Adipocyte (in vitro differentiated cells): Measurements from ENCODE around the gene CYTL1.

Experiments used
- DNase-seq: peaks from one replicate; pipeline ENCODE4 v3.0.0-alpha.2; 2015; ENCODE audit warnings: low read depth
- H3K27me3 ChIP-seq: replicated peaks from 2 replicates; pipeline ENCODE4 v1.7.0; 2013; ENCODE audit warnings: mild to moderate bottlenecking, low read length, moderate library complexity; ENCODE audit not compliant: control insufficient read depth, insufficient read depth
- H3K36me3 ChIP-seq: 2 replicates; pipeline ENCODE4 v1.7.0; 2013; ENCODE audit warnings: low read length, mild to moderate bottlenecking, moderate library complexity; ENCODE audit not compliant: control insufficient read depth, insufficient read depth, severe bottlenecking
- H3K4me1 ChIP-seq: 2 replicates; pipeline ENCODE4 v1.7.0; 2013; ENCODE audit warnings: mild to moderate bottlenecking, low read length, moderate library complexity; ENCODE audit not compliant: control insufficient read depth, insufficient read depth
- H3K4me3 ChIP-seq: 2 replicates; pipeline ENCODE4 v1.7.0; 2013; ENCODE audit warnings: mild to moderate bottlenecking, low read length, moderate library complexity
- H3K9ac ChIP-seq: 2 replicates; pipeline ENCODE4 v1.7.0; 2013; ENCODE audit warnings: mild to moderate bottlenecking, low read length, moderate library complexity
- H3K9me3 ChIP-seq: 2 replicates; pipeline ENCODE4 v1.7.0; 2013; ENCODE audit warnings: mild to moderate bottlenecking, low read length, moderate library complexity; ENCODE audit not compliant: control insufficient read depth

CYTL1 gene

DNA sequence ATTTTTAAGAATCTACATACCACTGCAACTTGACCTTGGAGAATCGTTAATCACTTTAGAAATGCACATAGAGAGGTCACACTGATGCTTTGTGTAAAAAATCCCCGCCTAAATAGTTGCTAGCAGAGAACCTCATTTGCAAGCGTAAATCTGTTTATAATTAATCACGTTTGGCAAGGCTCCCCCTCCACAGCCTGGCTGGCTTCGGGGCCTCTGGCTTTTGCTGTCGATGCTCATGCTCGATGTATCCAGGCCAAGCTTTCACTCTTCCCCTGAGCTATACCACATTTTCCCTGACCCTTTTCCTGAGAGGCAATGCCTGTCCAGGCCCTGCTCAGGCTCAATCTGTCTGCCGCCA, 23.4 kb downstream of the CYTL1 start:
- H3K9ac ChIP-seq, result no peak overlapping the region
- H3K27me3 ChIP-seq, result no peaks in the 10 kb centered on the region
- H3K36me3 ChIP-seq, result no peaks in the 10 kb centered on the region
- H3K4me1 ChIP-seq, result peaks cover 18% of the 10 kb centered on the region
- DNase-seq, result no peak
- H3K4me3 ChIP-seq, result no peak overlapping the region
- H3K9me3 ChIP-seq, result no peaks in the 10 kb centered on the region

DNA sequence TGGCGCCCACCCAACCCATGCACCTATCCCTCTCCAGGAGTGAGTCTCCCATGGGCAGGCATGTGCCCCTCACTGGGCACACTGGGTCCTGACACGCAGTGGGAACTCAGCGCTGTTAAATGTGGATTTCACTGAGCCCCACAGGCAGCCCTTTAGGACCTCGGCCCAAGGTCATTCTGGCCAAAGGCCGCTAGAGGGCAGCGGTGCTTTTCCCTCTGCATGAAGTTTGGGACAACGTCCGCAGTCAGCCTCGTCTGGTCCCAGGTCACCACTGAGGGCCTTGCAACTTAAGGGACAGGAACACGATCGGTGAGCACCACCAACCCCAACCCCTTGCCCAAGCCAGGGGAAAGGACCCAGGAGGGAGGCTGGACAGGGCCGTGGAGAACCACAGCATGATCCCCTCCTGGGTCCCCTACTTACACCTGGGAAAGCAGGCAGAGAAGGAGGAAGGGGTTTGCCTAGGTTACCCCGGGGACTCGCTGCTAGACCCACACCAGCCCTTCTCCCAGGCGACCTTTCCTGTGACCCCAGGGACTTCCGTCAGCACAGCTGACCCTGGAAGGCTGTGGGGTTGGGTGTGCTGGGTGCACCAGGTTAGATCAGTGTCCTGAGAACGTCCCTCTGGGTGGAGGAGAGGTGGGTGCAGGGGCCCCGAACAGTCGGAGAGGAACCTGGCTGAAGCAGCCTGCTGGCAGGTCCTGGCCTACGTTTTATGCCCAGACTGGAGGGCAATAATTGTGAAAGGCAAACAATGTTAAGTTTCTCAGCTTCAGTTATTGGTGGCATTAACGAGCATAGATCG, 24.0 kb downstream of the CYTL1 start:
- Histone ChIP-seq H3K4me3 (no peak overlapping the region), H3K9me3 (no peaks in the 10 kb centered on the region), H3K27me3 (no peaks in the 10 kb centered on the region), H3K4me1 (peaks cover 24% of the 10 kb centered on the region), H3K9ac (peak overlapping the region; percentile 2), H3K36me3 (no peaks in the 10 kb centered on the region)
- DNase-seq, result peak; percentile 90

DNA sequence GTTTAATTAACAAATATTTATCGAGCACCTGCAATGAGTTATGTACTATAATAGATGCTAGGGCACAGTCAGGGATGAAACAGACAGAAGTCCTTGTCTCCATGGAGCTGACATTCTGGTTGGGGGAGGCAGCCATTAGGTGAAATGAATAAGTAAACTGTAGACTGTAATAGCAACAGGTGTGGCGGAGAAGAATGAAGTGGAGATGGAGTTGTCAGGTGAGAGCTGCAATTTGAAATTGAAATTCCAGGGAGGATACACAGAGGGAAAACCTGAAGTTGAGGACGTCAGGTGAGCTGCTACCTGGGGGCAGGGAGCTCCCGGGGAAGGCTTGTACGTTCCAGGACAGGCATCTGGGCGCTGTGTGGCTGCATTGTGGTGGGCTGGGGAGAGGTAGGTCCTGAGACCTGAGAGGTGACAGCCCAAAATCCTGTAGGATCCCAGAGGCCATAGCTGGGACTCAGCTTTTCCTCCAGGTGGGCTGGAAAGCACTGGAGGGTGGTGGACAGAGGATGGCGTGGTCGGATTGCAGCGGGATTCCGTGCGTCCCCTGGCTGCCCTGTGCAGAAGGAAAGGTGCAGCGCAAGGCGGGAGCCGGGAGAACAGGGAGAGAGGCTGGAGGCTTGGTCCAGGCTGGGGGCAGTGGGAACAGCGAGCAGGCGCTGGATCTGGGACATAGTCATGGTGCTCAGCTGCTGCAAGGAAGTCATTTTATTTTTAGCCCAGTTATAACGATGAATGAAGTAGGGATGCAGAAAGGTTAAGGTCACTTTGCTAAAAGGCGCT, 24.8 kb downstream of the CYTL1 start:
- no peaks in the 10 kb centered on the region for H3K9me3 ChIP-seq
- H3K4me1 ChIP-seq, result peaks cover 32% of the 10 kb centered on the region
- no peak for DNase-seq
- H3K36me3 ChIP-seq, result no peaks in the 10 kb centered on the region
- H3K9ac ChIP-seq, result no peak overlapping the region
- no peaks in the 10 kb centered on the region for H3K27me3 ChIP-seq
- no peak overlapping the region for H3K4me3 ChIP-seq

DNA sequence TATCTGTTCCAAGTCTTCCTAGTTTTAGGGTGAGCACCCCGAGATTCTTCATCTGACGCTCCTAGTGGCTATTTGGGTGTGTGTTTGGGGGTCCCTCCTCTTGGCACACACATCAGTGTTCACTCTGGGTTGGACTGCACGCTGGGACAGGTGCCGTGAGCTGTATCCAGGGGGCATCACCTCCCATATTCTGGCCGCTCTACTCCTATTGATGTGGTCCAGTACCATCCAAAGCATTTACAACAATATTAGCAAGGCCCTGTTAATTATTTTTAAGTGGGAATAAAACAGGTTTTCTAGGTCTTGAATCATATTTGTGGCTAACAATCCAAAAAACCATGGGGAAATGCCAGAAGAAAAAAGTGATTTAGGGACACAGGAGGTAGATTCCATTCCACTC, 26.4 kb downstream of the CYTL1 start:
- Histone ChIP-seq H3K36me3 (no peaks in the 10 kb centered on the region), H3K9ac (no peak overlapping the region), H3K27me3 (no peaks in the 10 kb centered on the region), H3K4me3 (no peak overlapping the region), H3K4me1 (peaks cover 45% of the 10 kb centered on the region), H3K9me3 (no peaks in the 10 kb centered on the region)
- no peak for DNase-seq

DNA sequence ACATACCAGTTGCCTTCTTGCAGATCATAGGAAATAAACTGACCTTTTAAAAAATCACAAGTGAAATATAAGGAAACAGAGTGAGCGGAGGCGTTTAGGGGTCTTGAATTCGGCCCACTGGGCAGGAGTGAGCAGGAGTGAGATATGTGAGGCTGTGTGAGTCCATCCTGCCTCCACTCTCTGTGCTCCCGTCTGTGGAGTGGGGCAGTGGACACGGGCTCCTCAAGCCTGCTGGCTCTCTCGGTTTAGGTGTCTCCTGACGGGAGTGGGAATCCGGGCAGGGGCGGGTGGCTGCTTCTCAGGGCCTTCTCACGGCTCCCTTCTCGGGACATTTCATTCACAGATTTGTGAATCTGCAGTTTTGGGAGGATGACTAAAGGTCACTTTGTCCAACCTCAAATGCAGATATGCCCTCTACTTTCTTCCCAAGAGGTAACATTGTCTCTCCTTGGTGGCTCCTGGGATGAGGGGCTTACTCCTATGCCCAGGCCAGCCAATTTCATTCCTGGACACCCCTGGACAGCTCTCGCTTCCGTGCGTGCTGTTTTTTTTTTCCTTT, 27.6 kb downstream of the CYTL1 start:
- H3K9me3 ChIP-seq, result no peaks in the 10 kb centered on the region
- peak overlapping the region; percentile 92 for H3K9ac ChIP-seq
- H3K36me3 ChIP-seq, result no peaks in the 10 kb centered on the region
- H3K27me3 ChIP-seq, result no peaks in the 10 kb centered on the region
- peaks cover 55% of the 10 kb centered on the region for H3K4me1 ChIP-seq
- no peak for DNase-seq
- peak overlapping the region; percentile 67 for H3K4me3 ChIP-seq

DNA sequence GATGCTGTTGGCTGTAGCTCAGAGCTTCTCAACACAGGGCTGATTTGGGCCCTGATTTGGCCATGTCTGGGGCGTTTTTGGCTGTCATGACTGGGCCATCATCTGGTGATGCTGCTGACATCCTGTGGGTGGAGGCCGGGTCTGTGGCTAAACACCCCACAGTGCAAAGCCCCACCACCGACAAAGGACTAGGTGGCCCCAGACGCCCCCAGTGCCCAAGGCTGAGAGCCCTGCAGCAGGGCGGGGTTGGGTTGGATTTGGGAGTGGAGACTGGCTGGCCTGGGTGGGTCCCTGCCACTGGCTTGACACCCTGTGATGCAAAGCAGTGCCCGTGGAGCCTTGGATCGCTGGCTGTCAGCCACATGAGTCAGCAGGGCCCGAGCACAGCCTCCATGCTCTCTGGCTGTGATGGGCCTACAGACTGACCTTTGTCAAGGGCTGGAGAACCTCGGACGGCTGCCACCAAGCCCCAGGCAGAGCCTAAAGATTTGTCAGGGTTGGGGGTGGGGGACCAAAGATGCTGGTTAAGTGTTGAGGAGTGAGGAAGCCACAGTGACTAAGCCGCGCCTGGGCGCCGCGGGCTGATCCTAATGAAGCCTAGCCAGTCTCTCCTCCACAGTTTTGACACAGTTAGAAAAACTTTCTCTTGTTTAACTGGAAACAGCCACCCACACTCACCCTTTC, 28.3 kb downstream of the CYTL1 start:
- H3K4me3 ChIP-seq, result peak overlapping the region; percentile 67

DNA sequence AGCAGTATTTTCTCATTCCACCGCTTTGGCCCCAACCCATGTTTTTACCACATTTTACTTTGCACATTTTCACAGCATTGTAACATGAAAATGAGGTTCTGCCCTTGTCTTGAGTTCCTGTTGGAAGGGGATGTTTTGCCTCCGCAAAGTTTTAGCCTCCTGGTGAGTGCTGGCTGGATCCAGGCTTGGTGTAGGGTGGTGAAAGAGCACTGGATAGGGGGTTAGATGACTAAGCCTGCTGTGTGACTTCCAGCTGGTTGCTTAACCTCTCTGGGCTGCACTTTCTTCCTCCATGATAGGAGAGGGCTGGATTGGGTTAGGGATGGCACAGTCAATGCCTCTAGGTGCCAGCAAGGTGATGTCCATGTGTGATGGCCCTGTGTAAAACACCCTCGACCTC, 28.9 kb downstream of the CYTL1 start:
- H3K36me3 ChIP-seq, result no peaks in the 10 kb centered on the region
- H3K4me3 ChIP-seq, result no peak overlapping the region
- H3K9ac ChIP-seq, result peak overlapping the region; percentile 92
- H3K27me3 ChIP-seq, result no peaks in the 10 kb centered on the region
- DNase-seq, result no peak
- H3K9me3 ChIP-seq, result no peaks in the 10 kb centered on the region
- H3K4me1 ChIP-seq, result peaks cover 52% of the 10 kb centered on the region

More for the DNA sequence above, 28.3 kb downstream of the CYTL1 start:
- H3K27me3 ChIP-seq, result no peaks in the 10 kb centered on the region
- DNase-seq, result peak; percentile 92
- H3K9me3 ChIP-seq, result no peaks in the 10 kb centered on the region
- H3K36me3 ChIP-seq, result no peaks in the 10 kb centered on the region
- H3K9ac ChIP-seq, result peak overlapping the region; percentile 92
- peaks cover 55% of the 10 kb centered on the region for H3K4me1 ChIP-seq

DNA sequence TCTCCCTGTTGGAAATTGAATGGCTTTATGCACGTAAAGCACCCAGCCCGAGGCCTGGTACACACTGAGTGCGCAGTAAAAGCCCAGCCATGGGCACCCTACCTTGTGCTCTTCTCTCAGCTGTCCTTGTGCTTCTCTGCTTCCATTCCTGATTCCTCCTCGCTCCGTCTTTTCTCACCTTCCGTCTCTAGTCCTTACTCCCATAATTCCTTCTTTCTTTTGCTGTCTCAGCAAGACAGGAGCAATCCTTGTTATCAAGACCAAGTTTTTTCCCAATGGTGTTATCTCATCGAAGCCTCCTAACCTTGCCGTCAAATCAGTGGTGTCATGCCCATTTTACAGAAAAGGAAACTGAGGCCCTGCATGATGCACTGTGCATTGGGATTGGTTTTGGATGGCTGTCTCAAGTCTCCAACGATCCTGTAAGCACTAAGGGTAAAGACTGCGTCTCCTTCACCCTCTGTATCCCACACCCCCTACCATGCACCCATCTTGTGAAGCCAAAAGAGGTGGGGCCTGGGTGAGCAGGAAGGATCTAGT, 30.1 kb downstream of the CYTL1 start:
- Histone ChIP-seq H3K9ac (peak overlapping the region; percentile 92), H3K27me3 (no peaks in the 10 kb centered on the region), H3K4me3 (no peak overlapping the region), H3K4me1 (peaks cover 50% of the 10 kb centered on the region), H3K36me3 (no peaks in the 10 kb centered on the region), H3K9me3 (no peaks in the 10 kb centered on the region)
- DNase-seq, result no peak

DNA sequence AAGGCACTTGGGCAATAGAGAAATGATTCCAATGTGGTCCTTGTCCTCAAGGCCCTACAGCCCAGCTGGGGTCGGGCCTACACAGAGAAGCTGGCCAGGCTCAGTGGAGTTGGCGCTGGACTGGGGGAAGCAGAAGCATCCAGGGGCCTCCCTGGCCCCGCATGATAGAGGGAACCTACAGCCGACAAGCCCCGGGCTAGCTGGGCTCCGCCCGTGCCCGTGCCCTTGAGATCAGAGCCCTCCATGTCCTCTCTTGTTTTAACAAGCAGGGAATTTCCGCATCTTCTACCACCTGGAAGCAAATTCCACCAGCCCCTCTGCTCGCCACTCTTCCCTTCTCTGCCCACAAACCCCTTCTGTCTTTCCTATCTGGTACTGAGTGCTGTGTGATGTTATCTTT, 31.6 kb downstream of the CYTL1 start:
- Histone ChIP-seq H3K4me1 (peaks cover 50% of the 10 kb centered on the region), H3K36me3 (no peaks in the 10 kb centered on the region), H3K9me3 (no peaks in the 10 kb centered on the region), H3K27me3 (no peaks in the 10 kb centered on the region), H3K9ac (peak overlapping the region; percentile 52), H3K4me3 (no peak overlapping the region)
- no peak for DNase-seq

DNA sequence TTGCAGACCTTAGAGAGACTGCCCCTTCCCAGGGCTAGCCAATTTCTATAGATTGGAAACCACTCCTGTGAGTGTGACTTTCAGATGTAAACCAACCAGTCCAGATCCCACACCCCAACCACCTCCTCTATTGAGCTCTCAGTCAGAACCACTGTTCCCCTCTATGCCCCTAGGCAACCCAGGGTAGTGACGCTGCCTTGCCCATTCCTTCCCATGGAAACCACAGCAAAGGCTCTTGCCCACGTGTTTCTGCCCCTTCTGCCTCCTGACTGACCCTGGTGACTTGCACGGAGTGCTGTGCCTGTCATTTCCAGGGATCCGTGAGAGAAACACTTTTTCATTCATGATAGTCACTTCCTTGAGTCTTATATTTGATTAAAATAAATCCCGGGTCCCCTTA, 32.4 kb downstream of the CYTL1 start:
- no peaks in the 10 kb centered on the region for H3K36me3 ChIP-seq
- H3K27me3 ChIP-seq, result no peaks in the 10 kb centered on the region
- H3K9ac ChIP-seq, result no peak overlapping the region
- DNase-seq, result no peak
- peaks cover 49% of the 10 kb centered on the region for H3K4me1 ChIP-seq
- no peak overlapping the region for H3K4me3 ChIP-seq
- H3K9me3 ChIP-seq, result no peaks in the 10 kb centered on the region

DNA sequence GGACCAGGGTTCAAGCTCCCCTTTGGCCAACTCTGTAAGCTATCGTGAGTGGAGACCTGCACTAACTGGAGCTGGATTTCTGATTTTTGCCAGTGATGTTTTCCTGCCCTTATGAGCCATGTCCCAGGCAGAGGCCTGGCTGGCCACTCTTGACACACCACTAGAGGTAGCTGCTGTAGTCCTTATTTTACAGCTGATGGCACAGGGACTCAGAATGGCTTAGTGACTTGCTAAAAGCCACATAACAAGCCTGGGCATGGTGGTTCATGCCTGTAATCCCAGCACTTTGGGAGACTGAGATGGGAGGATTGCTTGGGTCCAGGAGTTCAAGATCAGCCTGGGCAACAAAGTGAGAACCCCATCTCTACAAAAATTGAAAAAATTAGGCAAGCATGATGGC, 33.4 kb downstream of the CYTL1 start:
- peak; percentile 16 for DNase-seq
- Histone ChIP-seq H3K36me3 (no peaks in the 10 kb centered on the region), H3K4me3 (no peak overlapping the region), H3K9me3 (no peaks in the 10 kb centered on the region), H3K9ac (peak overlapping the region; percentile 48), H3K27me3 (no peaks in the 10 kb centered on the region), H3K4me1 (peaks cover 50% of the 10 kb centered on the region)
